HEK293 (cell line): ENCODE measurements around the gene CCSER2.

Source experiments
- BCL11A ChIP-seq: fragments of 450-650 bp; formaldehyde crosslinking; IDR thresholded peaks from 2 replicates; pipeline ENCODE4 v1.5.1; 2016; ENCODE audit warnings: low read depth, missing biosample characterization, missing genetic modification characterization
- CTCF ChIP-seq: fragments of 450-650 bp; formaldehyde crosslinking; IDR thresholded peaks from 2 replicates; pipeline ENCODE4 v1.5.1; 2016; ENCODE audit warnings: missing biosample characterization, missing genetic modification characterization
- ZNF274 ChIP-seq, 2 experiments: fragments of 200-500 bp in 1 of 2; fragments of 450-650 bp in 1 of 2; sonication (Bioruptor generic) in 1 of 2; formaldehyde crosslinking in 1 of 2; IDR thresholded peaks; 2 replicates each; pipeline versions ENCODE4 v1.5.1 to v1.6.1; 2014 to 2016; ENCODE audit warnings: borderline replicate concordance in 1 of 2, inconsistent platforms in 1 of 2, low read length in 1 of 2, missing biosample characterization in 1 of 2, missing genetic modification characterization in 1 of 2
- ZNF521 ChIP-seq: fragments of 450-650 bp; formaldehyde crosslinking; IDR thresholded peaks from 2 replicates; pipeline ENCODE4 v1.5.1; 2017; ENCODE audit warnings: missing biosample characterization, mild to moderate bottlenecking, missing genetic modification characterization
- TF ChIP-seq, protein P1 (sequence below): fragments of 450-650 bp; formaldehyde crosslinking; IDR thresholded peaks from 2 replicates; pipeline ENCODE4 v1.5.1; 2016; ENCODE audit warnings: missing biosample characterization, missing genetic modification characterization

- TF ChIP-seq CTCF (tag by site-specific recombination) (no peak), BCL11A (tag by site-specific recombination) (no peak), ZNF521 (tag by site-specific recombination) (no peak), ZNF274 (IDR thresholded peaks at IDR 0.05; ENCODE audit: low read length) (no peak), ZNF274 (tag by site-specific recombination; IDR thresholded peaks at IDR 0.05; ENCODE audit: borderline replicate concordance) (no peak)
- TF ChIP-seq, protein P1, sequence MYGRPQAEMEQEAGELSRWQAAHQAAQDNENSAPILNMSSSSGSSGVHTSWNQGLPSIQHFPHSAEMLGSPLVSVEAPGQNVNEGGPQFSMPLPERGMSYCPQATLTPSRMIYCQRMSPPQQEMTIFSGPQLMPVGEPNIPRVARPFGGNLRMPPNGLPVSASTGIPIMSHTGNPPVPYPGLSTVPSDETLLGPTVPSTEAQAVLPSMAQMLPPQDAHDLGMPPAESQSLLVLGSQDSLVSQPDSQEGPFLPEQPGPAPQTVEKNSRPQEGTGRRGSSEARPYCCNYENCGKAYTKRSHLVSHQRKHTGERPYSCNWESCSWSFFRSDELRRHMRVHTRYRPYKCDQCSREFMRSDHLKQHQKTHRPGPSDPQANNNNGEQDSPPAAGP (tag by site-specific recombination): no peak
These were observed 237.6 kb downstream of the CCSER2 start for GRCh38 chr10:84565881-84566582.
